Renal pelvis (tissue), 4 donors: ENCODE results near the gene FKBP6. TPM values are rescaled to one million over a fixed set of nuclear protein-coding genes. Genes with fewer than 3 reads are reported as not detected.
"Not testable (repeated sequence)": the region's sequence is repeated elsewhere in the genome, so short reads cannot be mapped to it uniquely, and the experiment has no call there.

Source experiments
- DNase-seq: peaks from one replicate; pipeline ENCODE4 v3.0.0-alpha.2; 2013
- polyA plus RNA-seq, 3 donors: library from polyadenylated mRNA; unstranded; fragments of 120-200 nt; gene quantifications; one replicate each; pipeline ENCODE4 v1.2.1, GENCODE V29; 2013; ENCODE audit not compliant: insufficient read length in 3 of 3

Gene FKBP6
- polyA plus RNA-seq, 3 donors = 0.28 to 0.64 (median 0.56) TPM

GRCh38 chr7:73394422-73394821 lies 66.5 kb downstream of the FKBP6 start:
- DNase-seq = no peak

- DNase-seq = no peak
Measured at GRCh38 chr7:73395538-73396503, 67.9 kb downstream of the FKBP6 start.

- DNase-seq = peak; percentile 49
Measured at GRCh38 chr7:73397521-73398281, 69.7 kb downstream of the FKBP6 start.

- DNase-seq = peak; percentile 67
Measured at GRCh38 chr7:73399185-73400050, 71.5 kb downstream of the FKBP6 start.

GRCh38 chr7:73404860-73405259 lies 76.9 kb downstream of the FKBP6 start:
- not testable (repeated sequence) for DNase-seq

Other genes starting within 250 kb of the FKBP6 start
- gene SPDYE9, start 242.1 kb upstream of the FKBP6 start, polyA plus RNA-seq = 1 to 10 TPM in 2 of 3 donors, under 1 TPM in 1; 0.41 to 1.3 (median 1.1) TPM
- 10 to 100 TPM; 19.0 to 20.7 (median 19.4) TPM for gene NSUN5, start 19.3 kb upstream of the FKBP6 start, polyA plus RNA-seq
- gene TRIM50, start 79 bp upstream of the FKBP6 start, polyA plus RNA-seq = under 1 TPM; 0.24 to 0.38 (median 0.33) TPM
- gene FZD9, start 105.6 kb downstream of the FKBP6 start, polyA plus RNA-seq = under 1 TPM; 0.50 to 0.70 (median 0.57) TPM
- 10 to 100 TPM; 70.2 to 77.8 (median 72.8) TPM for gene BAZ1B, start 194.1 kb downstream of the FKBP6 start, polyA plus RNA-seq
- gene BCL7B, start 229.5 kb downstream of the FKBP6 start, polyA plus RNA-seq = 10 to 100 TPM; 41.6 to 46.2 (median 42.8) TPM